WTC11 (cell line): ENCODE results near the gene NFATC1. TPM values are rescaled to one million over a fixed set of nuclear protein-coding genes. Genes with fewer than 3 reads are reported as not detected.
A peak's percentile ranks its signal among the peaks of the same experiment; 100 is the strongest.

ENCODE experiments used
- ATAC-seq: fragments of 200-7000 bp; cut with Tn5 transposase; 2 replicates; pipeline ENCODE4 v1.10.0; 2021; ENCODE audit warnings: mild to moderate bottlenecking, moderate library complexity
- CTCF ChIA-PET: fragments of 300-600 bp; sonication (Branson Sonifier 250); formaldehyde crosslinking; loops from one replicate; lab custom pipeline; 2021; ENCODE audit warnings: antibody characterized with exemption; lab: Charles Lee
- POLR2A ChIA-PET: fragments of 350-600 bp; sonication (Branson Sonifier 250); formaldehyde crosslinking; loops from one replicate; lab custom pipeline; 2021; ENCODE audit warnings: antibody characterized with exemption; lab: Charles Lee
- DNase-seq: peaks from one replicate; pipeline ENCODE4 v3.0.0; 2021; ENCODE audit warnings: low spot score
- H3K27ac Mint-ChIP-seq: 2 replicates; pipeline ENCODE4 v1.8.0; 2021; ENCODE audit warnings: mixed read lengths
- H3K27me3 Mint-ChIP-seq: 2 replicates; pipeline ENCODE4 v1.8.0; 2021; ENCODE audit warnings: low read depth, mild to moderate bottlenecking, moderate library complexity, mixed read lengths
- H3K36me3 Mint-ChIP-seq: 2 replicates; pipeline ENCODE4 v1.8.0; 2021; ENCODE audit warnings: mixed read lengths
- H3K4me1 Mint-ChIP-seq: 2 replicates; pipeline ENCODE4 v1.8.0; 2022; ENCODE audit warnings: mixed read lengths
- H3K4me3 Mint-ChIP-seq: 2 replicates; pipeline ENCODE4 v1.8.0; 2021; ENCODE audit warnings: mild to moderate bottlenecking, moderate library complexity, mixed read lengths
- H3K9me3 Mint-ChIP-seq: 2 replicates; pipeline ENCODE4 v1.8.0; 2021; ENCODE audit warnings: mixed read lengths
- CDX4 ChIP-seq: fragments of 250-450 bp; sonication (Bioruptor Pico); IDR thresholded peaks from 2 replicates; pipeline ENCODE4 v1.9.0; 2021; ENCODE audit warnings: moderate library complexity, mild to moderate bottlenecking, inconsistent platforms, borderline replicate concordance
- CREM ChIP-seq: sonication (generic); formaldehyde crosslinking; IDR thresholded peaks from 2 replicates; pipeline ENCODE4 v1.8.1; 2022; ENCODE audit warnings: mild to moderate bottlenecking, missing genetic modification reagents, moderate library complexity
- E2F5 ChIP-seq: sonication (generic); formaldehyde crosslinking; IDR thresholded peaks from 2 replicates; pipeline ENCODE4 v1.8.1; 2022; ENCODE audit warnings: mild to moderate bottlenecking, moderate library complexity, missing genetic modification reagents
- HMGA2 ChIP-seq: fragments of 250-450 bp; sonication (Bioruptor Pico); IDR thresholded peaks from 2 replicates; pipeline ENCODE4 v1.4.0; 2021; ENCODE audit warnings: mild to moderate bottlenecking, moderate library complexity
- JUN ChIP-seq: sonication (generic); formaldehyde crosslinking; IDR thresholded peaks from 2 replicates; pipeline ENCODE4 v1.8.0; 2023; ENCODE audit warnings: mild to moderate bottlenecking, missing genetic modification reagents
- MAX ChIP-seq: sonication (generic); formaldehyde crosslinking; IDR thresholded peaks from 2 replicates; pipeline ENCODE4 v1.8.0; 2022; ENCODE audit warnings: mild to moderate bottlenecking, missing genetic modification reagents
- MYBL2 ChIP-seq: sonication (generic); formaldehyde crosslinking; IDR thresholded peaks from 2 replicates; pipeline ENCODE4 v1.8.1; 2023; ENCODE audit warnings: mild to moderate bottlenecking, moderate library complexity, missing genetic modification reagents
- NR3C1 ChIP-seq: sonication (generic); formaldehyde crosslinking; conservative IDR thresholded peaks from 2 replicates; pipeline ENCODE4 v1.8.1; 2023; ENCODE audit warnings: low read depth, mild to moderate bottlenecking, missing genetic modification reagents
- TP53 ChIP-seq: sonication (generic); formaldehyde crosslinking; IDR thresholded peaks from 2 replicates; pipeline ENCODE4 v1.8.1; 2023; ENCODE audit warnings: mild to moderate bottlenecking, missing genetic modification reagents
- ZNF121 ChIP-seq: sonication (generic); formaldehyde crosslinking; IDR thresholded peaks from 2 replicates; pipeline ENCODE4 v1.8.0; 2023; ENCODE audit warnings: missing genetic modification reagents
- ZNF219 ChIP-seq: sonication (generic); formaldehyde crosslinking; IDR thresholded peaks from 2 replicates; pipeline ENCODE4 v1.8.0; 2023; ENCODE audit warnings: missing genetic modification reagents, mild to moderate bottlenecking, borderline replicate concordance
- ZNF263 ChIP-seq: sonication (generic); formaldehyde crosslinking; IDR thresholded peaks from 2 replicates; pipeline ENCODE4 v1.8.1; 2022; ENCODE audit warnings: low read depth, mild to moderate bottlenecking, moderate library complexity, missing genetic modification reagents
- ZNF423 ChIP-seq: fragments of 250-450 bp; sonication (Bioruptor Pico); IDR thresholded peaks from 2 replicates; pipeline ENCODE4 v2.1.2; 2022; ENCODE audit warnings: mild to moderate bottlenecking, moderate library complexity
- total RNA-seq: library from RNA; stranded (reverse); gene quantifications from 3 replicates; pipeline ENCODE4 v1.2.3, GENCODE V29; 2021
- TF ChIP-seq, protein P1 (sequence below): fragments of 250-450 bp; sonication (Bioruptor Pico); IDR thresholded peaks from 2 replicates; pipeline ENCODE4 v1.9.0; 2021; ENCODE audit warnings: mild to moderate bottlenecking
- TF ChIP-seq, protein P2 (sequence below): sonication (generic); formaldehyde crosslinking; IDR thresholded peaks from 2 replicates; pipeline ENCODE4 v1.8.1; 2022; ENCODE audit warnings: missing genetic modification reagents, borderline replicate concordance
- TF ChIP-seq, protein P3 (sequence below): sonication (generic); formaldehyde crosslinking; IDR thresholded peaks from 2 replicates; pipeline ENCODE4 v1.8.0; 2023; ENCODE audit warnings: missing genetic modification reagents, mild to moderate bottlenecking, borderline replicate concordance
- TF ChIP-seq, protein P4 (sequence below): sonication (generic); formaldehyde crosslinking; IDR thresholded peaks from 2 replicates; pipeline ENCODE4 v1.8.0; 2022; ENCODE audit warnings: mild to moderate bottlenecking, missing genetic modification reagents

Gene NFATC1
- total RNA-seq, 1 experiment from 2014 or later: 20.2 TPM

DNA sequence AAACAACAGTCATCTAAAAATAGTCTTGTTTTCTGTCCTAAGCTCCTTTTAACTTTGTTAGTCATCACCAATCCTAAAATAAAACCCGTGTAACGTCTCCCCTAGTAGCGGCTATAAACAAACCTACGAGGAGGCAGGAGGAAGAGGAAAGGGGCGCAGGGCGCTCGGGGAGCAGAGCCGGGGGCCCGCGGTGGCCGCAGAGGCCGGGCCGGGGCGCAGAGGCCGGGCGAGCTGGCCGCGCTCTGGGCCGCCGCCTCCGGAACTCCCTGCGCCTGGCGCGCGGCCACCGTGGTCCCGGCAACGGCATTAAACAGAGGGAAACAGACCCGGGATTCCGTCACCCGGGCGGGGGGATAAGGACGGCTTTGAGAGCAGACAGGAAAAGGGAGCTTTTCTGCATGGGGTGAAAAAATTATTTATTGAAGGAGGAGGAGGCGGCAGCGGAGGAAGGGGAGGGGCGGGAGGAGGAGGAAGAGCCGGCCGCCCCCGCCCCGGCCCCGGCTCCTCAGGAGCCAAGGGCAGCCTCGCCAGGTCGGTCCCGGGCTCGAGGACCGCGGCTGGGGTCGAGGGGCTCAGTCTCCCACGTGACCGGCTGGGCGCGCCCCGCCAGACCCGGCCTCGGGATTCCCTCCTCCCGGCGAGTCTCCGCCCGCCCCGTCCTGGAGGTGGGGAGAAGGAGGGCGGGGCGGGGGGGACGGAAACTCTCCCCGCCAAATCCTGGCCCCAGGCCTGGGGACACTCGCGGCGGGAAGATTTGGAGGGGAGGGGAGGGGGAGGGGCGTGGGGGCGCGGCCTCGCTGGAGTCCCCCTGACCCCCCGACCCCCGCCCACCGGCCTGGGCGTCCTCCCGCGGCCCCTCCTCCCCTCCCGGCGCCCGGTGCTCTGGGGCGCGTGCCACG, 1.8 kb upstream of the NFATC1 start (continued):
- TF ChIP-seq, protein P1, sequence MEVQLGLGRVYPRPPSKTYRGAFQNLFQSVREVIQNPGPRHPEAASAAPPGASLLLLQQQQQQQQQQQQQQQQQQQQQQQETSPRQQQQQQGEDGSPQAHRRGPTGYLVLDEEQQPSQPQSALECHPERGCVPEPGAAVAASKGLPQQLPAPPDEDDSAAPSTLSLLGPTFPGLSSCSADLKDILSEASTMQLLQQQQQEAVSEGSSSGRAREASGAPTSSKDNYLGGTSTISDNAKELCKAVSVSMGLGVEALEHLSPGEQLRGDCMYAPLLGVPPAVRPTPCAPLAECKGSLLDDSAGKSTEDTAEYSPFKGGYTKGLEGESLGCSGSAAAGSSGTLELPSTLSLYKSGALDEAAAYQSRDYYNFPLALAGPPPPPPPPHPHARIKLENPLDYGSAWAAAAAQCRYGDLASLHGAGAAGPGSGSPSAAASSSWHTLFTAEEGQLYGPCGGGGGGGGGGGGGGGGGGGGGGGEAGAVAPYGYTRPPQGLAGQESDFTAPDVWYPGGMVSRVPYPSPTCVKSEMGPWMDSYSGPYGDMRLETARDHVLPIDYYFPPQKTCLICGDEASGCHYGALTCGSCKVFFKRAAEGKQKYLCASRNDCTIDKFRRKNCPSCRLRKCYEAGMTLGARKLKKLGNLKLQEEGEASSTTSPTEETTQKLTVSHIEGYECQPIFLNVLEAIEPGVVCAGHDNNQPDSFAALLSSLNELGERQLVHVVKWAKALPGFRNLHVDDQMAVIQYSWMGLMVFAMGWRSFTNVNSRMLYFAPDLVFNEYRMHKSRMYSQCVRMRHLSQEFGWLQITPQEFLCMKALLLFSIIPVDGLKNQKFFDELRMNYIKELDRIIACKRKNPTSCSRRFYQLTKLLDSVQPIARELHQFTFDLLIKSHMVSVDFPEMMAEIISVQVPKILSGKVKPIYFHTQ: no peak
- TF ChIP-seq E2F5 (0 out of 2 replicates have a peak, but pooled peaks have one; percentile 2), NR3C1 (CRISPR knock-in tag) (no peak), CDX4 (CRISPR knock-in tag) (no peak), TP53 (no peak), HMGA2 (CRISPR knock-in tag) (no peak)
- TF ChIP-seq, protein P2, sequence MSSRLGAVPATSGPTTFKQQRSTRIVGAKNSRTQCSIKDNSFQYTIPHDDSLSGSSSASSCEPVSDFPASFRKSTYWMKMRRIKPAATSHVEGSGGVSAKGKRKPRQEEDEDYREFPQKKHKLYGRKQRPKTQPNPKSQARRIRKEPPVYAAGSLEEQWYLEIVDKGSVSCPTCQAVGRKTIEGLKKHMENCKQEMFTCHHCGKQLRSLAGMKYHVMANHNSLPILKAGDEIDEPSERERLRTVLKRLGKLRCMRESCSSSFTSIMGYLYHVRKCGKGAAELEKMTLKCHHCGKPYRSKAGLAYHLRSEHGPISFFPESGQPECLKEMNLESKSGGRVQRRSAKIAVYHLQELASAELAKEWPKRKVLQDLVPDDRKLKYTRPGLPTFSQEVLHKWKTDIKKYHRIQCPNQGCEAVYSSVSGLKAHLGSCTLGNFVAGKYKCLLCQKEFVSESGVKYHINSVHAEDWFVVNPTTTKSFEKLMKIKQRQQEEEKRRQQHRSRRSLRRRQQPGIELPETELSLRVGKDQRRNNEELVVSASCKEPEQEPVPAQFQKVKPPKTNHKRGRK (CRISPR knock-in tag): no peak
- TF ChIP-seq, all 79 proteins: peak for 5

DNA sequence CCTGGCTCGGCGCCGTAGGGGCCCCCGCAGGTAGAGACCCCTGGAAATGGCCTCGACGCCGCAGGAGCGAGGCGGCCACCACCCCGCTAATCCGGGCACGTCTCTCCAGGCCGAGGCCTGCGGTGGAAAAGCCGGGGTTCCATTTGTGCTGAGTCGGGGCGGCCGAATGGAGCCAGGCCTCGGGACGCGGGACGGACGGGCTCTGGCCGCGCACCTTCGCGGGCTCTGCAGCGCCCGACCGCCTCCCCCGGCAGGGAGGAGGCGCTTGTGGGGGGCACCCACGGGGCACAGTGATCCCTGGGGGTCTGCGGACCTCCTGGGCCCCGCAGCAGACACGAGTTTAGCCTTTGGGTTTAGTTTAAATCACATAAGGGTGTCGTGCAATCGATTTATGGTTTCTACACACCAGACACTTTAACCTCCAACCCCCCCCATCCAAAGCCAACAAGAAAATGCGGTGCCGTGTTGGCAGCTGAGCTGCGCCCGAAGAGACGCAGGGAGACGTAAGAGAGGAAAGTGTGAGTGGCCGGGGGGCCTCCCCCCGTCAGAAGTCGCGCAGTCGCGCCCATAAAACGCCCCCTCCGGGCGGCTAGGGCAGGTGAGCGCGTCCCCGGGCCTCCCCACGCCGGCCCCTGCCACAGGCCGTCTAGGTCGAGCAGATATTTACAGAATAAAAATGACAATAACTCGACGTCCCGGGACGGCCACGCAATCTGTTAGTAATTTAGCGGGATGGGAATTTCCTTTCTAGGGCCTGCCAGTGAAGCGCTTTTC, 1.0 kb upstream of the NFATC1 start:
- ATAC-seq (peak; percentile 20), DNase-seq (peak; percentile 53)
- Mint-ChIP-seq H3K36me3 (no peaks in the 10 kb centered on the region), H3K27me3 (peaks cover 84% of the 10 kb centered on the region), H3K4me3 (peak overlapping the region; percentile 63), H3K27ac (no peak overlapping the region), H3K4me1 (peaks cover 12% of the 10 kb centered on the region), H3K9me3 (no peaks in the 10 kb centered on the region)
- CTCF ChIA-PET: no interaction called here
- POLR2A ChIA-PET: no interaction called here
- TF ChIP-seq MYBL2 (0 out of 2 replicates have a peak, but pooled peaks have one; percentile 16), MAX (CRISPR knock-in tag) (peak; percentile 73; the same call in 1 of the 2 replicates), JUN (CRISPR knock-in tag) (0 out of 2 replicates have a peak, but pooled peaks have one; percentile 58), CREM (CRISPR knock-in tag) (no peak), ZNF219 (CRISPR knock-in tag) (peak; percentile 27; the same call in 1 of the 2 replicates), ZNF423 (CRISPR knock-in tag) (peak; percentile 33; the same call in 1 of the 2 replicates), ZNF121 (CRISPR knock-in tag) (no peak), ZNF263 (CRISPR knock-in tag) (0 out of 2 replicates have a peak, but pooled peaks have one; percentile 19)
- TF ChIP-seq, protein P2 (CRISPR knock-in tag): no peak
- TF ChIP-seq, protein P3, sequence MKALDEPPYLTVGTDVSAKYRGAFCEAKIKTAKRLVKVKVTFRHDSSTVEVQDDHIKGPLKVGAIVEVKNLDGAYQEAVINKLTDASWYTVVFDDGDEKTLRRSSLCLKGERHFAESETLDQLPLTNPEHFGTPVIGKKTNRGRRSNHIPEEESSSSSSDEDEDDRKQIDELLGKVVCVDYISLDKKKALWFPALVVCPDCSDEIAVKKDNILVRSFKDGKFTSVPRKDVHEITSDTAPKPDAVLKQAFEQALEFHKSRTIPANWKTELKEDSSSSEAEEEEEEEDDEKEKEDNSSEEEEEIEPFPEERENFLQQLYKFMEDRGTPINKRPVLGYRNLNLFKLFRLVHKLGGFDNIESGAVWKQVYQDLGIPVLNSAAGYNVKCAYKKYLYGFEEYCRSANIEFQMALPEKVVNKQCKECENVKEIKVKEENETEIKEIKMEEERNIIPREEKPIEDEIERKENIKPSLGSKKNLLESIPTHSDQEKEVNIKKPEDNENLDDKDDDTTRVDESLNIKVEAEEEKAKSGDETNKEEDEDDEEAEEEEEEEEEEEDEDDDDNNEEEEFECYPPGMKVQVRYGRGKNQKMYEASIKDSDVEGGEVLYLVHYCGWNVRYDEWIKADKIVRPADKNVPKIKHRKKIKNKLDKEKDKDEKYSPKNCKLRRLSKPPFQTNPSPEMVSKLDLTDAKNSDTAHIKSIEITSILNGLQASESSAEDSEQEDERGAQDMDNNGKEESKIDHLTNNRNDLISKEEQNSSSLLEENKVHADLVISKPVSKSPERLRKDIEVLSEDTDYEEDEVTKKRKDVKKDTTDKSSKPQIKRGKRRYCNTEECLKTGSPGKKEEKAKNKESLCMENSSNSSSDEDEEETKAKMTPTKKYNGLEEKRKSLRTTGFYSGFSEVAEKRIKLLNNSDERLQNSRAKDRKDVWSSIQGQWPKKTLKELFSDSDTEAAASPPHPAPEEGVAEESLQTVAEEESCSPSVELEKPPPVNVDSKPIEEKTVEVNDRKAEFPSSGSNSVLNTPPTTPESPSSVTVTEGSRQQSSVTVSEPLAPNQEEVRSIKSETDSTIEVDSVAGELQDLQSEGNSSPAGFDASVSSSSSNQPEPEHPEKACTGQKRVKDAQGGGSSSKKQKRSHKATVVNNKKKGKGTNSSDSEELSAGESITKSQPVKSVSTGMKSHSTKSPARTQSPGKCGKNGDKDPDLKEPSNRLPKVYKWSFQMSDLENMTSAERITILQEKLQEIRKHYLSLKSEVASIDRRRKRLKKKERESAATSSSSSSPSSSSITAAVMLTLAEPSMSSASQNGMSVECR: peak; percentile 66; the same call in 1 of the 2 replicates
- TF ChIP-seq, protein P4, sequence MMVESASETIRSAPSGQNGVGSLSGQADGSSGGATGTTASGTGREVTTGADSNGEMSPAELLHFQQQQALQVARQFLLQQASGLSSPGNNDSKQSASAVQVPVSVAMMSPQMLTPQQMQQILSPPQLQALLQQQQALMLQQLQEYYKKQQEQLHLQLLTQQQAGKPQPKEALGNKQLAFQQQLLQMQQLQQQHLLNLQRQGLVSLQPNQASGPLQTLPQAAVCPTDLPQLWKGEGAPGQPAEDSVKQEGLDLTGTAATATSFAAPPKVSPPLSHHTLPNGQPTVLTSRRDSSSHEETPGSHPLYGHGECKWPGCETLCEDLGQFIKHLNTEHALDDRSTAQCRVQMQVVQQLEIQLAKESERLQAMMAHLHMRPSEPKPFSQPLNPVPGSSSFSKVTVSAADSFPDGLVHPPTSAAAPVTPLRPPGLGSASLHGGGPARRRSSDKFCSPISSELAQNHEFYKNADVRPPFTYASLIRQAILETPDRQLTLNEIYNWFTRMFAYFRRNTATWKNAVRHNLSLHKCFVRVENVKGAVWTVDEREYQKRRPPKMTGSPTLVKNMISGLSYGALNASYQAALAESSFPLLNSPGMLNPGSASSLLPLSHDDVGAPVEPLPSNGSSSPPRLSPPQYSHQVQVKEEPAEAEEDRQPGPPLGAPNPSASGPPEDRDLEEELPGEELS: 0 out of 2 replicates have a peak, but pooled peaks have one; percentile 11
